GM12878 (cell line): ENCODE data around the gene RTCB. TPM values are rescaled to one million over a fixed set of nuclear protein-coding genes. Genes with fewer than 3 reads are reported as not detected.

ENCODE experiments used
- ATAC-seq: fragments of 200-7000 bp; cut with Tn5 transposase; 3 replicates; pipeline ENCODE4 v1.9.1; 2020; ENCODE audit warnings: mild to moderate bottlenecking, moderate library complexity
- Bru-seq: library from RNA; stranded (reverse); fragments of 400-500 nt; gene quantifications from one replicate; lab custom pipeline; 2021; lab: Mats Ljungman, UMichigan
- BruChase-seq, 2 experiments: library from RNA; stranded (reverse); fragments of 400-500 nt; gene quantifications; one replicate each; lab custom pipeline; 2021; lab: Mats Ljungman, UMichigan
- BruUV-seq: library from RNA; stranded (reverse); fragments of 400-500 nt; replicated peaks from 2 replicates; lab custom pipeline; 2021; lab: Mats Ljungman, UMichigan
- CTCF ChIA-PET: fragments of 300-600 bp; sonication (Branson Sonifier 250); formaldehyde crosslinking; extraction: SDS; loops from one replicate; lab custom pipeline; 2021; ENCODE audit warnings: inconsistent platforms; lab: Yijun Ruan, JAX
- POLR2A ChIA-PET: fragments of 350-600 bp; formaldehyde crosslinking; extraction: SDS; loops from one replicate; lab custom pipeline; 2021; ENCODE audit warnings: inconsistent platforms; lab: Charles Lee
- RAD21 ChIA-PET: fragments of 300-600 bp; sonication (Branson Sonifier 250); formaldehyde crosslinking; loops from one replicate; lab custom pipeline; 2023; ENCODE audit warnings: antibody characterized with exemption; ENCODE audit not compliant: unreplicated experiment; lab: Charles Lee
- SMC1A ChIA-PET: fragments of 300-600 bp; sonication (Branson Sonifier 250); formaldehyde crosslinking; loops from one replicate; lab custom pipeline; 2023; ENCODE audit not compliant: unreplicated experiment, uncharacterized antibody; lab: Charles Lee
- DNase-seq: peaks from one replicate; pipeline ENCODE4 v3.0.0-alpha.2; 2011; ENCODE audit warnings: low read depth, low spot score
- FAIRE-seq: peaks from 3 replicates; lab custom pipeline; 2011; peaks lifted over from hg19 to GRCh38; lab: Jason Lieb, UNC
- H2AFZ ChIP-seq: 2 replicates; pipeline ENCODE4 v1.6.0; 2011; ENCODE audit warnings: low read depth, low read length, control low read depth; ENCODE audit not compliant: control insufficient read depth
- H3K27ac ChIP-seq: 2 replicates; pipeline ENCODE4 v1.5.1; 2011; ENCODE audit warnings: control low read depth; ENCODE audit not compliant: control insufficient read depth, insufficient read depth
- H3K27me3 ChIP-seq, 2 experiments: replicated peaks in 1 of 2; 2 replicates each; pipeline versions ENCODE4 v1.6.0 to v1.6.1; 2011; ENCODE audit warnings: low read length in 1 of 2; ENCODE audit not compliant: control insufficient read depth in 2 of 2, insufficient read depth in 2 of 2
- H3K36me3 ChIP-seq, 2 experiments: 2 replicates each; pipeline ENCODE4 v1.5.1; 2011; ENCODE audit warnings: low read length in 1 of 2; ENCODE audit not compliant: control insufficient read depth in 2 of 2, insufficient read depth in 2 of 2
- H3K4me1 ChIP-seq: 2 replicates; pipeline ENCODE4 v1.6.1; 2011; ENCODE audit warnings: mild to moderate bottlenecking, low read length, moderate library complexity, mixed read lengths; ENCODE audit not compliant: control insufficient read depth, insufficient read depth
- H3K4me2 ChIP-seq: 2 replicates; pipeline ENCODE4 v1.6.0; 2011; ENCODE audit warnings: control low read depth; ENCODE audit not compliant: control insufficient read depth, insufficient read depth
- H3K4me3 ChIP-seq: fragments of 200-600 bp; sonication (generic); 2 replicates; pipeline ENCODE4 v1.5.1; 2016
- H3K79me2 ChIP-seq: 2 replicates; pipeline ENCODE4 v1.6.0; 2011; ENCODE audit warnings: low read length; ENCODE audit not compliant: control insufficient read depth, insufficient read depth
- H3K9ac ChIP-seq: 2 replicates; pipeline ENCODE4 v1.8.0; 2011; ENCODE audit warnings: low read length, control low read depth, mixed read lengths; ENCODE audit not compliant: control insufficient read depth, insufficient read depth
- H3K9me3 ChIP-seq: replicated peaks from 3 replicates; pipeline ENCODE4 v1.5.1; 2011; ENCODE audit warnings: mild to moderate bottlenecking, low read length; ENCODE audit not compliant: control insufficient read depth, insufficient read depth
- H4K20me1 ChIP-seq: 2 replicates; pipeline ENCODE4 v1.6.0; 2011; ENCODE audit not compliant: control insufficient read depth, insufficient read depth
- LARP7 ChIP-seq: fragments of 450-650 bp; IDR thresholded peaks from 2 replicates; pipeline ENCODE4 v1.6.1; 2017; ENCODE audit warnings: mild to moderate bottlenecking
- MXI1 ChIP-seq: fragments of 150-350 bp; IDR thresholded peaks from 2 replicates; pipeline ENCODE4 v1.6.1; 2011; ENCODE audit warnings: low read depth, mild to moderate bottlenecking, inconsistent platforms, low read length, improper control_type of control experiment
- NBN ChIP-seq: fragments of 450-650 bp; IDR thresholded peaks from 2 replicates; pipeline ENCODE4 v1.6.1; 2016
- NFYB ChIP-seq: IDR thresholded peaks from 2 replicates; pipeline ENCODE4 v1.6.1; 2011; ENCODE audit warnings: low read depth, mild to moderate bottlenecking, low read length, improper control_type of control experiment, moderate library complexity; ENCODE audit not compliant: insufficient read depth
- POLR2AphosphoS5 ChIP-seq: IDR thresholded peaks from 2 replicates; pipeline ENCODE4 v1.6.1; 2011; ENCODE audit warnings: mild to moderate bottlenecking, low read length, inconsistent platforms
- WRNIP1 ChIP-seq: IDR thresholded peaks from 2 replicates; pipeline ENCODE4 v1.6.1; 2011; ENCODE audit warnings: low read depth, low read length, improper control_type of control experiment, borderline replicate concordance
- WGBS: methylation state at CpG from one replicate; pipeline ENCODE4 v1.1.6; 2016; ENCODE audit warnings: low lambda C conversion rate; ENCODE audit not compliant: insufficient replicate concordance, insufficient coverage; ENCODE audit errors: missing lambda C conversion rate; 5-methylcytosine and 5-hydroxymethylcytosine counted together
- in situ Hi-C: fragments of 300-500 bp; cut with MboI; formaldehyde crosslinking; loops from 9 replicates; pipeline ENCODE4 v1.14.3; 2018; ENCODE audit warnings: mixed read lengths
- intact Hi-C: fragments of 100-400 bp; cut with micrococcal nuclease; formaldehyde crosslinking; loops from one replicate; pipeline ENCODE4 v1.14.2; 2022; ENCODE audit not compliant: unreplicated experiment
- long read RNA-seq, 2 experiments: library from polyadenylated mRNA; unstranded; transcript quantifications; one replicate each; pipeline ENCODE4 v2.0.0, GENCODE V29; 2019 to 2020
- polyA minus RNA-seq, 3 experiments: library from RNA; depleted of rRNA, polyadenylated mRNA; stranded (reverse); fragments of >200 nt; gene quantifications; 2 replicates each; pipeline ENCODE4 v1.2.3, GENCODE V29; 2011
- polyA plus RNA-seq, 11 experiments: library from polyadenylated mRNA; depleted of rRNA in 4 of 11; unstranded in 6 of 11; stranded (reverse) in 5 of 11; fragments of >200 nt; fragmentation: Nextera tagmentation in 4 of 11; fragmentation: Illumina TruSeq in 1 of 11; extraction: Ambion mirVana in 4 of 11; extraction: Trizol in 1 of 11; gene quantifications; 1 replicate in 1 of 11; 2 replicates in 10 of 11; pipeline versions ENCODE4 v1.2.1 to v1.2.3, GENCODE V29; 2011 to 2016; ENCODE audit warnings: inconsistent platforms in 2 of 11, missing spikeins in 2 of 11, low read depth in 1 of 11
- total RNA-seq, 4 experiments: library from RNA; depleted of rRNA in 3 of 4; stranded (reverse); fragments of >200 nt in 3 of 4; fragmentation: Illumina TruSeq in 1 of 4; extraction: Trizol in 1 of 4; gene quantifications; 2 replicates each; pipeline versions ENCODE4 v1.2.1 to v1.2.3, GENCODE V29; 2013 to 2021
- TF ChIP-seq, protein P1 (sequence below): fragments of 450-650 bp; IDR thresholded peaks from 2 replicates; pipeline ENCODE4 v1.6.1; 2017; ENCODE audit warnings: mild to moderate bottlenecking, moderate library complexity
- TF ChIP-seq, protein P2 (sequence below): fragments of 450-650 bp; conservative IDR thresholded peaks from 2 replicates; pipeline ENCODE4 v1.6.1; 2017; ENCODE audit warnings: mild to moderate bottlenecking, moderate library complexity

Gene RTCB
- total RNA-seq (2013; cell fraction: nucleolus; rRNA removed), result 100 and 115 TPM in 2 replicates
- total RNA-seq (2014; rRNA removed) (88.4 and 98.7 TPM in 2 replicates), total RNA-seq (2014; rRNA removed; fragmentation: Illumina TruSeq; extraction: Trizol) (102 and 104 TPM in 2 replicates), total RNA-seq (2021) (84.4 and 89.9 TPM in 2 replicates), polyA plus RNA-seq (2011; rRNA removed) (192 and 197 TPM in 2 replicates), polyA plus RNA-seq (2014; fragmentation: Illumina TruSeq; extraction: Trizol) (102 and 116 TPM in 2 replicates), polyA plus RNA-seq (2014; fragmentation: Nextera tagmentation; extraction: Ambion mirVana) (100 to 1,000 TPM; 108 to 203 TPM), polyA plus RNA-seq (2014; rRNA removed) (85.3 and 92.2 TPM in 2 replicates), polyA plus RNA-seq (2016; fragmentation: Nextera tagmentation; extraction: Ambion mirVana) (100 to 1,000 TPM; 142 to 145 TPM), polyA minus RNA-seq (2011; rRNA and poly(A)+ RNA removed) (129 and 161 TPM in 2 replicates), Bru-seq, nascent RNA (percentile 93 among the genes with signal in this experiment), BruChase-seq, experiment 1, labeled RNA remaining after a 6-hour chase (percentile 95 among the genes with signal in this experiment), BruChase-seq, experiment 2, labeled RNA remaining after a 2-hour chase (percentile 91 among the genes with signal in this experiment)
- polyA plus RNA-seq (2011; ENCODE audit: low read depth), result 49.0 TPM
- 132 and 139 TPM in 2 replicates for polyA plus RNA-seq (2011; cell fraction: cytosol; rRNA removed)
- polyA plus RNA-seq (2011; cell fraction: nucleus; rRNA removed), result 87.9 and 118 TPM in 2 replicates
- polyA plus RNA-seq (2012), result 53.8 and 56.4 TPM in 2 replicates
- polyA minus RNA-seq (2011; cell fraction: cytosol; rRNA and poly(A)+ RNA removed), result 23.0 and 28.9 TPM in 2 replicates
- 29.6 and 41.6 TPM in 2 replicates for polyA minus RNA-seq (2011; cell fraction: nucleus; rRNA and poly(A)+ RNA removed)
- long read RNA-seq, experiment 1, transcript RTCB-201 (12 exons, 2,027 nt), result major isoform, 243 of 268 reads
- long read RNA-seq, experiment 1, partial matches to known transcripts, result 4 of 268 reads
- long read RNA-seq, experiment 1, other reads (novel, unspliced or antisense), result 19 of 268 reads
- long read RNA-seq, experiment 2, transcript RTCB-205 (5 exons, 767 nt), result minor isoform, 17 of 2,129 reads
- long read RNA-seq, experiment 2, transcript RTCB-201 (12 exons, 2,027 nt), result major isoform, 1,996 of 2,129 reads
- long read RNA-seq, experiment 2, partial matches to known transcripts, result 32 of 2,129 reads
- long read RNA-seq, experiment 2, other reads (novel, unspliced or antisense), result 84 of 2,129 reads

DNA sequence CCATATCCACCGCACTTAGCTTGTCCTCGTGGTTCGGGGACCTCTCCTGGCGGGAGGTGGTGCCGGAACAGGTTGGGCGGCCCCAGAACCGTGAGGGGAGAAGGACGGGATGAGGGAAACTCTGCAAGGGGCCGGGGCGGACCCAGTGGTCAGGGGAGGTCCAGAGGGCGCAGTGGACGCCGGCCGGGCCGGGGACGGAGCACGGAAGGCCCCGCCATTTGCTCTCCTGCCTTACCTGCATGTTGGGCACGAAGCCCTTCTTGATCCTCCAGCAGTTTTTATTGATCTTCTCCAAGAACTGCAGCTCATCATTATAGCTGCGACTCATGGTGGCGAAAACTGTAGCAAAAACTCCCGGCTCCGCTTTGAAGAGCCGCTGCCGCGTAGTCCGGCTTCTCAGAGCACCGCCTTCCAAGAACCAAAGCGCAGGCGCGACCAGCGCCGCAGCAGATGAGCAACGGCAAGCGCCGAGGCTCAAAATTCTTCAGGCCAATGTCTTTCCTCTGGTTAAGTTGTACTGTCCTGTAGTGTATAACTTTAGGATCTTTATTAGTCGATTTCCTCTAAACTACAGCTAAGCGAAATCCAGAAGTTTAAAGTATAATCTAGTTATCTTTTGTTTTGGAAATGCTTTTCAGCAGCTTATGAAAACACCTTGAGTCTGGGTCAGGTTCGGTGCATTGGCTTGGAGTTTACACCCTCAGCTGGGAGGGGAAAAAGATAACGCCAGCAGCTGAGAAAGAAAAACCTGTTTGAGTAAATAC is at the start of gene RTCB:
RTCB (minus strand) TSS at position 419 of the 764 bp plus-strand sequence; CDS start at position 328, 91 bp downstream.
- peak; percentile 71 for ATAC-seq
- ChIA-PET SMC1A (interaction anchor here (0.6 to 3.1 kb wide), 10 partner anchors 9 to 801 kb away, joined by 3 to 28 read pairs (median 4); partner anchors contain the start of gene FBXO7), CTCF (interaction anchor here (0.6 to 3.8 kb wide), 8 partner anchors 9 to 442 kb away, joined by 3 to 39 read pairs (median 5); partner anchors contain the start of gene FBXO7), POLR2A (interaction anchor here (0.8 to 1.7 kb wide), 3 partner anchors 63 to 66 kb away, joined by 3 to 7 read pairs (median 7); partner anchors contain the start of gene FBXO7), RAD21 (interaction anchor here (0.8 to 2.4 kb wide), 3 partner anchors 11 to 63 kb away, joined by 3 to 26 read pairs (median 3); partner anchors contain the start of gene FBXO7)
- Histone ChIP-seq H4K20me1 (no peaks in the 10 kb centered on the region), H3K9me3 (no peaks in the 10 kb centered on the region), H2AFZ (peak within 1 kb of the TSS; percentile 96), H3K9ac (peak within 1 kb of the TSS; percentile 96), H3K27ac (peak within 1 kb of the TSS; percentile 85), H3K36me3 (no peaks in the 10 kb centered on the region; a peak in 1 of 4 replicates), H3K79me2 (peaks cover 27% of the 10 kb centered on the region), H3K27me3 (no peaks in the 10 kb centered on the region), H3K4me2 (peak within 1 kb of the TSS; percentile 84), H3K4me3 (peak within 1 kb of the TSS; percentile 81), H3K4me1 (peaks cover 16% of the 10 kb centered on the region)
- intact Hi-C loops (loop anchor here (2.0 kb wide), 1 partner anchor 63 kb away; the partner anchor contains the start of gene FBXO7), in situ Hi-C loops (no loop called here)
- TSS peak; percentile 56 for BruUV-seq
- FAIRE-seq, result peak; percentile 85
- 4% methylated on average over 34 of the region's 40 CpGs for WGBS
- peak; percentile 80 for DNase-seq
- TF ChIP-seq WRNIP1 (0 out of 2 replicates have a peak, but pooled peaks have one; percentile 43), LARP7 (peak; percentile 49; the same call in 1 of the 2 replicates), POLR2AphosphoS5 (peak; percentile 80), NFYB (0 out of 2 replicates have a peak, but pooled peaks have one; percentile 28), MXI1 (peak; percentile 70), NBN (no peak)
- TF ChIP-seq, protein P1, sequence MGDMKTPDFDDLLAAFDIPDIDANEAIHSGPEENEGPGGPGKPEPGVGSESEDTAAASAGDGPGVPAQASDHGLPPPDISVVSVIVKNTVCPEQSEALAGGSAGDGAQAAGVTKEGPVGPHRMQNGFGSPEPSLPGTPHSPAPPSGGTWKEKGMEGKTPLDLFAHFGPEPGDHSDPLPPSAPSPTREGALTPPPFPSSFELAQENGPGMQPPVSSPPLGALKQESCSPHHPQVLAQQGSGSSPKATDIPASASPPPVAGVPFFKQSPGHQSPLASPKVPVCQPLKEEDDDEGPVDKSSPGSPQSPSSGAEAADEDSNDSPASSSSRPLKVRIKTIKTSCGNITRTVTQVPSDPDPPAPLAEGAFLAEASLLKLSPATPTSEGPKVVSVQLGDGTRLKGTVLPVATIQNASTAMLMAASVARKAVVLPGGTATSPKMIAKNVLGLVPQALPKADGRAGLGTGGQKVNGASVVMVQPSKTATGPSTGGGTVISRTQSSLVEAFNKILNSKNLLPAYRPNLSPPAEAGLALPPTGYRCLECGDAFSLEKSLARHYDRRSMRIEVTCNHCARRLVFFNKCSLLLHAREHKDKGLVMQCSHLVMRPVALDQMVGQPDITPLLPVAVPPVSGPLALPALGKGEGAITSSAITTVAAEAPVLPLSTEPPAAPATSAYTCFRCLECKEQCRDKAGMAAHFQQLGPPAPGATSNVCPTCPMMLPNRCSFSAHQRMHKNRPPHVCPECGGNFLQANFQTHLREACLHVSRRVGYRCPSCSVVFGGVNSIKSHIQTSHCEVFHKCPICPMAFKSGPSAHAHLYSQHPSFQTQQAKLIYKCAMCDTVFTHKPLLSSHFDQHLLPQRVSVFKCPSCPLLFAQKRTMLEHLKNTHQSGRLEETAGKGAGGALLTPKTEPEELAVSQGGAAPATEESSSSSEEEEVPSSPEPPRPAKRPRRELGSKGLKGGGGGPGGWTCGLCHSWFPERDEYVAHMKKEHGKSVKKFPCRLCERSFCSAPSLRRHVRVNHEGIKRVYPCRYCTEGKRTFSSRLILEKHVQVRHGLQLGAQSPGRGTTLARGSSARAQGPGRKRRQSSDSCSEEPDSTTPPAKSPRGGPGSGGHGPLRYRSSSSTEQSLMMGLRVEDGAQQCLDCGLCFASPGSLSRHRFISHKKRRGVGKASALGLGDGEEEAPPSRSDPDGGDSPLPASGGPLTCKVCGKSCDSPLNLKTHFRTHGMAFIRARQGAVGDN, result no peak; the same call in 1 of the 2 replicates
- TF ChIP-seq, protein P2, sequence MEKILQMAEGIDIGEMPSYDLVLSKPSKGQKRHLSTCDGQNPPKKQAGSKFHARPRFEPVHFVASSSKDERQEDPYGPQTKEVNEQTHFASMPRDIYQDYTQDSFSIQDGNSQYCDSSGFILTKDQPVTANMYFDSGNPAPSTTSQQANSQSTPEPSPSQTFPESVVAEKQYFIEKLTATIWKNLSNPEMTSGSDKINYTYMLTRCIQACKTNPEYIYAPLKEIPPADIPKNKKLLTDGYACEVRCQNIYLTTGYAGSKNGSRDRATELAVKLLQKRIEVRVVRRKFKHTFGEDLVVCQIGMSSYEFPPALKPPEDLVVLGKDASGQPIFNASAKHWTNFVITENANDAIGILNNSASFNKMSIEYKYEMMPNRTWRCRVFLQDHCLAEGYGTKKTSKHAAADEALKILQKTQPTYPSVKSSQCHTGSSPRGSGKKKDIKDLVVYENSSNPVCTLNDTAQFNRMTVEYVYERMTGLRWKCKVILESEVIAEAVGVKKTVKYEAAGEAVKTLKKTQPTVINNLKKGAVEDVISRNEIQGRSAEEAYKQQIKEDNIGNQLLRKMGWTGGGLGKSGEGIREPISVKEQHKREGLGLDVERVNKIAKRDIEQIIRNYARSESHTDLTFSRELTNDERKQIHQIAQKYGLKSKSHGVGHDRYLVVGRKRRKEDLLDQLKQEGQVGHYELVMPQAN, result peak; percentile 85; the same call in 1 of the 2 replicates
